Hepatocyte (in vitro differentiated cells): Measurements from ENCODE around the gene ZC3H4.

Source experiments
- EZH2phosphoT487 ChIP-seq: fragments of 200-600 bp; sonication (generic); IDR thresholded peaks from one replicate; pipeline ENCODE4 v1.6.1; 2018; ENCODE audit warnings: antibody characterized with exemption, mild to moderate bottlenecking, low read depth, moderate library complexity; ENCODE audit not compliant: unreplicated experiment, severe bottlenecking
- TF ChIP-seq, protein P1 (sequence below): fragments of 200-600 bp; sonication (generic); IDR thresholded peaks from 2 replicates; pipeline ENCODE4 v1.5.1; 2016; ENCODE audit warnings: antibody characterized with exemption, mild to moderate bottlenecking; ENCODE audit not compliant: poor library complexity

GRCh38 chr19:47134545-47134944 lies 21.0 kb upstream of the ZC3H4 start:
- TF ChIP-seq, protein P1, sequence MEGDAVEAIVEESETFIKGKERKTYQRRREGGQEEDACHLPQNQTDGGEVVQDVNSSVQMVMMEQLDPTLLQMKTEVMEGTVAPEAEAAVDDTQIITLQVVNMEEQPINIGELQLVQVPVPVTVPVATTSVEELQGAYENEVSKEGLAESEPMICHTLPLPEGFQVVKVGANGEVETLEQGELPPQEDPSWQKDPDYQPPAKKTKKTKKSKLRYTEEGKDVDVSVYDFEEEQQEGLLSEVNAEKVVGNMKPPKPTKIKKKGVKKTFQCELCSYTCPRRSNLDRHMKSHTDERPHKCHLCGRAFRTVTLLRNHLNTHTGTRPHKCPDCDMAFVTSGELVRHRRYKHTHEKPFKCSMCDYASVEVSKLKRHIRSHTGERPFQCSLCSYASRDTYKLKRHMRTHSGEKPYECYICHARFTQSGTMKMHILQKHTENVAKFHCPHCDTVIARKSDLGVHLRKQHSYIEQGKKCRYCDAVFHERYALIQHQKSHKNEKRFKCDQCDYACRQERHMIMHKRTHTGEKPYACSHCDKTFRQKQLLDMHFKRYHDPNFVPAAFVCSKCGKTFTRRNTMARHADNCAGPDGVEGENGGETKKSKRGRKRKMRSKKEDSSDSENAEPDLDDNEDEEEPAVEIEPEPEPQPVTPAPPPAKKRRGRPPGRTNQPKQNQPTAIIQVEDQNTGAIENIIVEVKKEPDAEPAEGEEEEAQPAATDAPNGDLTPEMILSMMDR = no peak
- TF ChIP-seq EZH2phosphoT487 = no peak
